Hepatocyte (in vitro differentiated cells): ENCODE data around the gene FBRSL1.

Experiments
- CTCF ChIP-seq: fragments of 200-600 bp; sonication (generic); IDR thresholded peaks from 2 replicates; pipeline ENCODE4 v1.5.1; 2016; ENCODE audit warnings: antibody characterized with exemption, mild to moderate bottlenecking; ENCODE audit not compliant: poor library complexity
- EZH2phosphoT487 ChIP-seq: fragments of 200-600 bp; sonication (generic); IDR thresholded peaks from one replicate; pipeline ENCODE4 v1.6.1; 2018; ENCODE audit warnings: antibody characterized with exemption, mild to moderate bottlenecking, low read depth, moderate library complexity; ENCODE audit not compliant: unreplicated experiment, severe bottlenecking

- no peak for TF ChIP-seq CTCF
- no peak for TF ChIP-seq EZH2phosphoT487
Measured at GRCh38 chr12:132484891-132485441, 5.0 kb upstream of the FBRSL1 start.
